Mucosa of descending colon (tissue), 3 donors: Measurements from ENCODE around the gene KRT3. TPM values are rescaled to one million over a fixed set of nuclear protein-coding genes. Genes with fewer than 3 reads are reported as not detected.

Experiments used
- ATAC-seq: fragments of 200-7000 bp; cut with Tn5 transposase; one replicate; pipeline ENCODE4 v1.9.1; 2020; ENCODE audit warnings: mild to moderate bottlenecking, moderate library complexity
- DNase-seq, 3 donors: peaks; one replicate each; pipeline ENCODE4 v3.0.0-alpha.2; 2020
- H3K36me3 ChIP-seq: fragments of 200-600 bp; one replicate; pipeline ENCODE4 v1.8.0; 2021; ENCODE audit warnings: low read depth, mild to moderate bottlenecking
- H3K4me1 ChIP-seq: fragments of 200-600 bp; one replicate; pipeline ENCODE4 v1.8.0; 2021; ENCODE audit warnings: low read depth, mild to moderate bottlenecking
- H3K4me3 ChIP-seq: fragments of 200-600 bp; one replicate; pipeline ENCODE4 v1.8.0; 2021; ENCODE audit warnings: mild to moderate bottlenecking
- H3K9me3 ChIP-seq: fragments of 200-600 bp; one replicate; pipeline ENCODE4 v1.8.0; 2021; ENCODE audit warnings: mild to moderate bottlenecking
- intact Hi-C, 2 donors: fragments of 100-400 bp; cut with DNase I in 1 of 2; cut with micrococcal nuclease in 1 of 2; formaldehyde crosslinking; loops; one replicate each; pipeline versions ENCODE4 v1.11.0 to v1.11.1; 2022; cut with DNase I, micrococcal nuclease
- total RNA-seq, 3 donors: library from RNA; stranded (reverse); fragmentation: NEBNext Ultra II Directional in 2 of 3; extraction: Animal tissue kit (Norgen Biotek cat#: 25700) in 2 of 3; gene quantifications; one replicate each; pipeline versions ENCODE4 v1.2.1 to v1.2.4, GENCODE V29; 2021 to 2023
- TF ChIP-seq, protein P1 (sequence below): fragments of 200-600 bp; IDR thresholded peaks from one replicate; pipeline ENCODE4 v1.8.0; 2022; ENCODE audit warnings: antibody characterized with exemption, mild to moderate bottlenecking
- donor health status: DM: no; HTN: no; CAD: no; lungs with moderate emphysema.
- donor health status: DM: no; HTN: no; CAD: no.
- donor health status: DM: no; HTN: yes; CAD: no.

KRT3 gene
- total RNA-seq, 3 donors from 2014 or later, result not detected

DNA sequence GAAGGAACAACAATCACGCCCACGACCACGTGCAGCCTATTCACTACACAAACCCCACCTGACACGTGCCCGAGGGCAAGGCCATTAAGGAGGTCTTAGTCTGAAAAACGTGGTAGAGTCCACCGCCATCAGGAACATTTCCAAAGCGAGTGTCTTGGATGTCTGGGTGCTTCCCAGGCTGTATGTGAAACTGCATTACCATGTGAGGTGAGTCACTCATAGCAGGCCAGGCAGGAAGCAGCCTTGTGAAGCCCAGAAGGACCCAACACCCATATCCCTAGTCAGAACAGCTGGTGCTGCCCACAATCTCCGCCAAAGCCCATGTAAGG is 41.5 kb upstream of the KRT3 start:
- H3K4me3 ChIP-seq, result no peak overlapping the region
- H3K4me1 ChIP-seq, result no peaks in the 10 kb centered on the region
- DNase-seq, result no peak
- H3K9me3 ChIP-seq, result no peaks in the 10 kb centered on the region
- TF ChIP-seq, protein P1, sequence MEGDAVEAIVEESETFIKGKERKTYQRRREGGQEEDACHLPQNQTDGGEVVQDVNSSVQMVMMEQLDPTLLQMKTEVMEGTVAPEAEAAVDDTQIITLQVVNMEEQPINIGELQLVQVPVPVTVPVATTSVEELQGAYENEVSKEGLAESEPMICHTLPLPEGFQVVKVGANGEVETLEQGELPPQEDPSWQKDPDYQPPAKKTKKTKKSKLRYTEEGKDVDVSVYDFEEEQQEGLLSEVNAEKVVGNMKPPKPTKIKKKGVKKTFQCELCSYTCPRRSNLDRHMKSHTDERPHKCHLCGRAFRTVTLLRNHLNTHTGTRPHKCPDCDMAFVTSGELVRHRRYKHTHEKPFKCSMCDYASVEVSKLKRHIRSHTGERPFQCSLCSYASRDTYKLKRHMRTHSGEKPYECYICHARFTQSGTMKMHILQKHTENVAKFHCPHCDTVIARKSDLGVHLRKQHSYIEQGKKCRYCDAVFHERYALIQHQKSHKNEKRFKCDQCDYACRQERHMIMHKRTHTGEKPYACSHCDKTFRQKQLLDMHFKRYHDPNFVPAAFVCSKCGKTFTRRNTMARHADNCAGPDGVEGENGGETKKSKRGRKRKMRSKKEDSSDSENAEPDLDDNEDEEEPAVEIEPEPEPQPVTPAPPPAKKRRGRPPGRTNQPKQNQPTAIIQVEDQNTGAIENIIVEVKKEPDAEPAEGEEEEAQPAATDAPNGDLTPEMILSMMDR, result no peak
- intact Hi-C loops, result no loop called here
- ATAC-seq, result no peak
- H3K36me3 ChIP-seq, result no peaks in the 10 kb centered on the region

DNA sequence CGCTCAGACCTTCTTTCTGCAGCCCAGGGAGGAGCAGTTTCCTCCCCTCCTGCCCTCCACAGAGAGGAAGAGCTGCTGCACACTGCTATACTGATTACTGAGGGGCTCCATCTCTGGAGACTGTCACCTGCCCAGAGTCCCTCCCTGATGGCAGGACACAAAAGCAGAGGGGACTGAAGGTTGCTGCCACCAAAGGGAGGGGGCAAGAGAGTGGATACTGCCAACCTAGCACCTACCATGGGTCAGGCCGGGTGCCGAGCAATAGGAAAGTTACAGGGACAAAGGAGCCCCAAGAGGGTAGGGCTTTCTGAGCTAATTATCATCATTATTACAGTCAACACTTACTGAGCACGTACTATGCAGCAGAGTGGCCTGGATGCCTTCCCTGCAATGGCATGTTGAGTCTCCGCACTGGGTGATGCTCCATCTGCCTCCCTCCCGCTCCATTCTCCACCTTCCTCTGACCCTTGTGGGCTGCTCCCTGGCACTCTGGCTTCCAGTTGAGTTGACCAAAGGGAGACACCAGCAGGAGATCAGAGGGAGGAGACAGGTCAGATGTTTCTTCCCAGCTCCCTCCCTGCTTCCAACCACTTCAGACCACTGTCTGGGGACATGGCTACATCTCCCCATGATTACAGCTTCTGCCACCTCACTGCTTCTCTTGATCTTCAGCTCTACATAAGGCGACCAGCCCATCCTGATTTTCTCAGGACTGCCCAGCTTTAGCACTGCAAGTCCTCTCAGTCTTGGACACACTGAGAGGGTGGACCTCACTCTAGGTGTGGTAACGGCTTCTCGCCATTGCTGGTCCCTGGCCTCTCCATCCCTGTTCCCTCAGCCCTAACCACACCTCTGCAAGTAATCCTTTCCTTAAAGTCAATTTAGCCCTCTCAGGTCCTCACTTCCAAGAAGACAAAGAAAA is 40.8 kb upstream of the KRT3 start:
- TF ChIP-seq, protein P1, result no peak
- intact Hi-C loops, result no loop called here
- no peaks in the 10 kb centered on the region for H3K4me1 ChIP-seq

DNA sequence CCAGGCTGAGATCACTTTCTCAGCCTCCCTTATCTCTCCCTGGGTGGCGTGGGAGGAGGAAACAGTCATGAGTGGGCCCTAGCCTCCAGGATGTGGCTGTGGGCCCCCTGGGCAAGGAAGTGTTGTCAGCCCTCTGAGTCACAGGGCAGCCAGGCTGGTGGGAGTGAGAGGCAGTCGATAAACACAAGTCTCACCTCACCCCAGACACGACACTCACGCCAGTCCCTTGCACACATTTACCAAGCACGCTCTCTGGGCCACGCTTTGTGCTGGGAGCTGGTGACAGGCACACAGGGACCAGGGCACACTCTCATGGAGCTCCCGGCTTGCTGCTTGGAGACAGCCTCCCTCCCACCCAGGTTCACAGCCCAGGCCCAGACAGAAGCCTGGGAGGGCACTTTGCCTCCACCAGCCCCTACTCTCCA is 40.1 kb upstream of the KRT3 start:
- Histone ChIP-seq H3K4me1 (no peaks in the 10 kb centered on the region), H3K36me3 (no peaks in the 10 kb centered on the region), H3K9me3 (no peaks in the 10 kb centered on the region), H3K4me3 (no peak overlapping the region)
- DNase-seq (no peak), ATAC-seq (peak; percentile 20)
- intact Hi-C loops, result no loop called here
- TF ChIP-seq, protein P1, result no peak

More for the DNA sequence above, 40.8 kb upstream of the KRT3 start:
- Histone ChIP-seq H3K4me3 (no peak overlapping the region), H3K9me3 (no peaks in the 10 kb centered on the region), H3K36me3 (no peaks in the 10 kb centered on the region)
- DNase-seq (no peak), ATAC-seq (no peak)

DNA sequence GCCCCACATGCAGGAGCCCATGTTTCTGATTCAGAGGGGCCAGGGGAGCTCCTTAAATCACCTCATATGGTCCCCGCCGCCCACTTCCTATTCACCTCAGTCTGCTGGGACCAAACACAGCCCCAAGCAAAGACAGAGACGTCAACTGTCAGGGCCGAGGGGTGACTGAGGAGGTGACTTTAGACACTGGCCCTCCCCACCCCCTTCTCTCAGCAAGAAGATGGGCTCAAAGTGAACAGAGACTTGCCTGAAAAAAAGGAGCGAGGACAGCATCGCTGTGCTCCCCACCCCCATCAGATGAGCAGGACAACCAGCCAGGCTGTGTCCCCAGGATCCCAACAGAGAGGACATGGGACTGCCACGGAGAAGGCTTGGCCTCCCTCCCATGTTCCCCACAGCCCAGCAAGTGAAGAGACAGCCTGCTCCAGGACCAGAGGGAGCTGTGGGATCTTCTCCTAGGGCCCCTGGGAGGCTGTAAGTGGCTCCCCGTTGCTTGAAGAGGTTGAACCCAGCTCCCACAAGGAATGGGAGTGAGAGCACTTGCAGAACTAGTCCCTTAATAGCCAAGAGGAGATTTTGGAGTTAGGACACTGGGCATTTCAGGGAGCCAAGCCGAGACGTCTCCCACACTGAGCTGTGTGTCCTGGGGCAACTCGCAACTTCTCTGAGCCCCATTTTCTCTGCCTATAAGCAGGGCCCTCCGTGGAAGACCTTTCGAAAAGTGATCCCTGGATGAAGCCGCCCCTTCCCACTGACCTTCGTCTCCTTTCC is 39.5 kb upstream of the KRT3 start:
- intact Hi-C loops, result no loop called here
- DNase-seq (no peak), ATAC-seq (no peak)
- no peaks in the 10 kb centered on the region for H3K4me1 ChIP-seq
- TF ChIP-seq, protein P1, result no peak
- H3K9me3 ChIP-seq, result no peaks in the 10 kb centered on the region
- H3K36me3 ChIP-seq, result no peaks in the 10 kb centered on the region
- no peak overlapping the region for H3K4me3 ChIP-seq

DNA sequence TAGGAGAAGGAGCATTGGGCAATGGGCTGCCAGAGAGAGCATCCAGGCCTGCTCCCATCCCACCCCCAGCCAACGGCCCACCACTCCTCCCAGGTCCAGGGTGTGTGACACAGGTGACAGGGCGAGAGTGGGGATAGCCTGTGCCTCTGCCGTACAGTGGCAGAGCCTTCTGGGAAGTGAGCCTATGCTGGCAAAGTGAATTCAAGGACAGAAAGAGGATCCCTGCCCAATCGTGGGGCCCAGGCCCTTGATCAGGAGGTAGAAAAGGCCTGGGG is 38.7 kb upstream of the KRT3 start:
- intact Hi-C loops, result no loop called here
- TF ChIP-seq, protein P1, result no peak
- H3K4me1 ChIP-seq, result no peaks in the 10 kb centered on the region
- no peaks in the 10 kb centered on the region for H3K36me3 ChIP-seq
- no peak overlapping the region for H3K4me3 ChIP-seq
- no peak for DNase-seq
- no peaks in the 10 kb centered on the region for H3K9me3 ChIP-seq
- no peak for ATAC-seq
